GM21447 (cell line): ENCODE data around the gene SELENOO.

Experiments used
- ATAC-seq: cut with Tn5 transposase; IDR thresholded peaks from one replicate; pipeline ENCODE4 v1.9.1; 2021; ENCODE audit not compliant: unreplicated experiment

SELENOO gene

DNA sequence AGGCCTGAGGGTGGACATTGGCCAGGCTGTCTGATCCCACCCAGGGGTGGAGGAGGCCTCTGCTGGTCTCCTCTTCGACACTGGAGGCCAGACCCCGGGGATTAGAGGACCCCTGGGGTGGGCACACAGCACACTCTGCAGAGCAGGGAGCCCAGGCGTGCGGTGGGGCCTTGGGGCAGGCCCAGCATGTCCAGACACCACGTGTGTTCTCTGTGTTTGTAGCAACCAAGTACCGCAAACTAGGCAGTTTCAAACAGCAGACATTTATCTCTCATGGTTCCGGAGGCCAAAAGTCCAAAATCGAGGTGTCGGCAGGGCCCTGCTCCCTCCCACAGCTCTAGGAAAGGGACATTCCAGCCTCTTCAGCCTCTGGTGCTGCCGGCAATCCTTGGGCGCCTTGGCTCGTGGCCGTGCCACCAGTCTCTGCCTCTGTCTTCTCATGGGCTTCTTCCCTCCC, 28.8 kb upstream of the SELENOO start:
- no peak for ATAC-seq

DNA sequence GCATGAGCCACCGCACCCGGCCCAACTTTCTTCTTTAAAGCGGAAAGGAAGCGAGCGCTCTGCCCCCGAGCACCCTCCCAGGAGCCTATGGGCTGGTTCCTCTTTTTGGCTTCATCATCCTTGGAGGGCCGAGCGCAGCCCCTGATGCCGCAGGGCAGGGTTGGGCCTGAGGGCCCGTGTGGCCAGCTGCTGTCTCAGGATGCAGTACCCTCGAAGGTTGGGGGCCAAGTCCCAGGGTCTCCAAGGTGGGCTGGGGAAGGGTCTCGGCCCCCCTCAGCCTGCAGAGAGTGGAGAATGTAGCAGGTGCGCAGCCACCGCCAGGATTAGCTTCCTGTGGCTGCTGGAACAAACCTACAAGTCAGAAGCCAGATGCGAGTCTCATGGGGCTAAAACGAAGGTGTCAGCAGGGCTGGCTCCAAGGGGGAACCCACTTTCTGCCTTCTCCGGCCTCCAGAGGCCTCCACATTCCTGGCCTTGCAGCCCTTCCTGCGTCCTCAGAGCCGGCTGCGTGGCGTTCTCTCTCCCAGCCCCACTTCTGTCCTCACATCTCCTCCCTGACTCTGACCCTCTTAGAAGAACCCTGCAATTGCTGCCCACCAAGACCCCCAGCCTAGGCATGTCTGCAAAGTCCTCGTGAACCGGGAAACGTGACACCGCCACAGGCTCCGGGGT, 27.4 kb upstream of the SELENOO start:
- no peak for ATAC-seq

GRCh38 chr22:50173983-50174355, 26.8 kb upstream of the SELENOO start:
- ATAC-seq = no peak

GRCh38 chr22:50174382-50175190, 26.2 kb upstream of the SELENOO start:
- no peak for ATAC-seq

- ATAC-seq = no peak
Measured at GRCh38 chr22:50175191-50175461, 25.7 kb upstream of the SELENOO start.

GRCh38 chr22:50175921-50176849, 24.6 kb upstream of the SELENOO start:
- no peak for ATAC-seq

DNA sequence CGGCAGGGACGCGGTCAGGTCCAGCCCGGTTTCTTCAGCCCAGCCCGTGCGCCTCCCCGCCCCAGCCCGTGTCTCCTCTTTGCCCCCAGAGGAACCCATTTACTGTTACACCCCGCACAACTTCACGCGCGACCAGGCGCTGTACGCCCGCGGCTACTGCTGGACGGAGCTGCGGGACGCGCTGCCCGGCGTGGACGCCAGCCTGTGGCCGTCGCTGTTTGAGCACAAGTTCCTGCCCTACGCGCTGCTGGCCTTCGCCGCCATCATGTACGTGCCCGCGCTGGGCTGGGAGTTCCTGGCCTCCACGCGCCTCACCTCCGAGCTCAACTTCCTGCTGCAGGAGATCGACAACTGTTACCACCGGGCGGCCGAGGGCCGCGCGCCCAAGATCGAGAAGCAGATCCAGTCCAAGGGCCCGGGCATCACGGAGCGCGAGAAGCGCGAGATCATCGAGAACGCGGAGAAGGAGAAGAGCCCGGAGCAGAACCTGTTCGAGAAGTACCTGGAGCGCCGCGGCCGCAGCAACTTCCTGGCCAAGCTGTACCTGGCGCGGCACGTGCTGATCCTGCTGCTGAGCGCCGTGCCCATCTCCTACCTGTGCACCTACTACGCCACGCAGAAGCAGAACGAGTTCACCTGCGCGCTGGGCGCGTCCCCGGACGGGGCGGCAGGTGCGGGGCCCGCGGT, 23.8 kb upstream of the SELENOO start:
- ATAC-seq = no peak

- no peak for ATAC-seq
Measured at GRCh38 chr22:50177537-50178470, 23.0 kb upstream of the SELENOO start.

- no peak for ATAC-seq
Measured at GRCh38 chr22:50178471-50178864, 22.3 kb upstream of the SELENOO start.

- no peak for ATAC-seq
Measured at GRCh38 chr22:50178871-50179869, 21.6 kb upstream of the SELENOO start.

DNA sequence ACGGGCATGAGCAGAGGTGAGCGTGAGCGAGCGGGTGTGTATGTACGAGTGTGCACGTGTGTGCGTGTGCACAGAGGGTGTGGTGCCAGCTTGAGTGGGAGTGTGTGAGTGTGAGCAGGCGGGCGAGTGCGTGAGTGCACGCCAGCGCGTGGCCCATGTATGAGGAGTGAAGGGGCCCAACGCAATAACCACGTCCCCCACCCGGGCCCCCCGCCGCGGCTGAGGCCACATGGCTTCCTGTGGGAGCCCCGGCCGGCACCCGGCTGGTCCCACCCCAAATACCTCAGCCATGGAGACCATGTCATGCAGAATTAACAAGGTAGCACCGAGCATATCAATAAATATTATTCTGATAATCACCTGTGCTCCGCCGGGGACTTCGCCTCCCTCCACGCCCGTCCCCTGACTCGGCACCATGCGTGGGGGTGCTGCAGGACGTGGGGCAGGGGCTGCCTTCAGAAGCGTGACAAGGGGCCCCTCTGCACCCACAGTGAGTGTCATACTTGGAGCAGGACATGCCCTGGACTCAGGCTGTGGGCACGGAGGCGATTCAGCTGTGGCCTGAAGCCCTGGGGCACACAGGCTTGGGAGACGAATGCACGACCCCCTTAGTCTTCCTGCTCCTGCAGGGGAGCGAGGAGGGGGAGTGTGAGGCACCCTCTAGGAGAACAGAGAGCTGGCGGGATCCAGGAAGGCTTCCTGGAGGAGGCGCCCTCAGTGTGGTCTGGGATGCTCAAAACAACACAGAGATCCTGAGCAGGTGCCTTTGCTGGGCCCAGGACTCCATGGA, 20.7 kb upstream of the SELENOO start:
- no peak for ATAC-seq

GRCh38 chr22:50180727-50181521, 19.9 kb upstream of the SELENOO start:
- ATAC-seq = no peak

DNA sequence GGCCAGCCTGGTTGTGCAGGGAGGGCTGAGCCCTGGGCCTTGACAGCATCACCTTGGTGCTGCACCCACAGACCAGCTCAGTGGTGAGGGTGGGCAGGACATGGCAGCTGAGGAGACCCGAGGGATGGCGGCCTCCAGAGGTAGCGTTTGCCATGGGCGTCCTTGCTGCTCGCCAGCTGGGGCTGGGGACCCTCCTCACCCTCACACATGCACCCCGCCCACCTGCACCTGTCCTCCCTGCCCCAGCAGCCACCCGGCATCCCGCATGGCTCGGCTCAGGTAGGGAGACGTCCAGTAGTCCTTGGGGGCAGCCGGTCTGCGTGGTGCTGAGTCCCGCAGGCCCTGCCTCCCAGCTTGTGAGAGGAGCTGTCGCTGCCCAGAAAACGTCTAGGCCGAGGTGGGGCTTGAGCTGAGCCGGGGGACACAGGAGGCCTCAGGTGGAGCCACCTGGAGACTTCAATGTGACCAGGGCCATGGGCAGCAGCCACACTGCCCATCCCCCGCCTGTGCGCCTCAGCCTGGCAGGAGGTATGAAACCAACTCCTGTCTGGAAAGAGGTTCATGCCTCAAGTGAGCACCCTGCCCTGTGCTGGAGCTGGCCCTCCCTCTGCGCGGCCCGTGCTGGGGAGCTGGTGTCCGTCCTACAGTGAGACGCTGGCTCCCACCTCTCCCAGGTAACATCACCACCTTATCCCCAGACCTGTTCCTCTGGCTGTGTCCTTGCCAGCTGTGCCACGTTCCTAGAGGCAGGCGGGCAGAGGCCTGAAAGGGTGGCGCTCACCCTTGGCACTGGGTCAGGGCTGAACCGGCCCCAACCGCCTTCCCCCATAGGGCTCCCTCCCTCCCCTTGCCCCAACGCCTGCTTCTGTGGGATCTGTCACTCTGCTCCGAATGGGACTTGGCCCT, 18.4 kb upstream of the SELENOO start:
- ATAC-seq = no peak

DNA sequence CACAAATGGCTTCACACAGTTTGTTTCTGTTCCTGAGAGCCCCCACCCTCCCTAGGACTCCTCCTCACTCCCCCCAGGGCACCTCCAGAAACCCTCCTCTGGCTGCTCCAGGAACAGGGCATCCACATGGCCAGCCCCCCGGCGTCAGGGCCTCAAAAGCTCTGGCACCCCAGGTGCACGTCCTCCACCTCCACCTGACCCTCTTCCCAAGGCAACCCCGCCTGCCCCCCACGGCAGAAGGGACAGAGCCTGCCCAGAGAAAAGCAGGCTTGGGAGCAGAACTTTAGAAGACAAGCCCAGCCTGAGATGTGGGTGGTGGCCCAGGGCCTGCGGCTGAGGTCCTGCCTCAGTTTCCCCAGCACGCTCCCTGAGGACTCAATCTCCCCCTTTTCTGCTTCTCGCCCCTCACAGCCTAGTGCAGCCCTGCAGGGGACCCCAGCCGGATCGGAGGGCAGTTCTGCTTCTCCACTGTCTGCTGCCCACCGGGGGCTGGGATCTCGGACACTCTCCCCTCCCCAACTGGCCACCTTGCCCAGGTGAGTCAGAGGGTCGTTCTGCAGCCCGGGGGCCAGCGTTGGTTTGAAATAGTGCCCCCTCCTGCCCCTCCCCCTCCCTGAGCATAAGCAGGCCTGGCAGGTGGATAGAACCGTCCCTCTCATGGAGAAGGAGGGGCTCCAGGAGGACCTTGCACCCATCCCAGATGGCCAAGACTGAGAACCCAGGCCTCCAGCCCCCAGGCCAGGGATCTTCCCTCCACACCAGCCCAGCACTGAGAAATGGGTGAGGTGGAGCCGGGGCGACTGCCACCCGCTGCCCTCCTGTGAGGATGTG, 17.5 kb upstream of the SELENOO start:
- ATAC-seq = no peak
